GM23248 (cell line): ENCODE measurements around the gene RMDN3. TPM values are rescaled to one million over a fixed set of nuclear protein-coding genes. Genes with fewer than 3 reads are reported as not detected.

Experiments
- DNase-seq: peaks from one replicate; pipeline ENCODE4 v3.0.0-alpha.2; 2015
- H2AFZ ChIP-seq: fragments of 200-600 bp; sonication (generic); 2 replicates; pipeline ENCODE4 v1.6.1; 2016; ENCODE audit warnings: antibody characterized with exemption
- H3F3A ChIP-seq: fragments of 200-600 bp; sonication (generic); 2 replicates; pipeline ENCODE4 v1.6.1; 2016; ENCODE audit warnings: mild to moderate bottlenecking, antibody characterized with exemption, mixed run types; ENCODE audit not compliant: insufficient read depth
- H3K27ac ChIP-seq: fragments of 200-600 bp; sonication (generic); 2 replicates; pipeline ENCODE4 v1.5.1; 2016; ENCODE audit warnings: mild to moderate bottlenecking
- H3K27me3 ChIP-seq: fragments of 200-600 bp; sonication (generic); replicated peaks from 2 replicates; pipeline ENCODE4 v1.6.1; 2016; ENCODE audit warnings: mild to moderate bottlenecking; ENCODE audit not compliant: insufficient read depth
- H3K36me3 ChIP-seq: fragments of 200-600 bp; sonication (generic); 2 replicates; pipeline ENCODE4 v1.6.1; 2016; ENCODE audit warnings: low read depth, mild to moderate bottlenecking
- H3K4me1 ChIP-seq: fragments of 200-600 bp; sonication (generic); 2 replicates; pipeline ENCODE4 v1.6.1; 2016; ENCODE audit warnings: mild to moderate bottlenecking; ENCODE audit not compliant: insufficient read depth
- H3K4me2 ChIP-seq: fragments of 200-600 bp; sonication (generic); one replicate; pipeline ENCODE4 v1.6.1; 2016; ENCODE audit warnings: mild to moderate bottlenecking; ENCODE audit not compliant: unreplicated experiment
- H3K4me3 ChIP-seq: fragments of 200-600 bp; sonication (generic); 2 replicates; pipeline ENCODE4 v1.5.1; 2016; ENCODE audit warnings: mild to moderate bottlenecking
- H3K79me2 ChIP-seq: fragments of 200-600 bp; sonication (generic); 2 replicates; pipeline ENCODE4 v1.6.1; 2016; ENCODE audit warnings: mild to moderate bottlenecking; ENCODE audit not compliant: insufficient read depth
- H3K9ac ChIP-seq: fragments of 200-600 bp; sonication (generic); 2 replicates; pipeline ENCODE4 v1.6.1; 2016; ENCODE audit warnings: mild to moderate bottlenecking
- H3K9me2 ChIP-seq: fragments of 200-600 bp; sonication (generic); 2 replicates; pipeline ENCODE4 v1.6.1; 2016; ENCODE audit warnings: mixed run types, mild to moderate bottlenecking, moderate library complexity; ENCODE audit not compliant: insufficient read depth
- H3K9me3 ChIP-seq: fragments of 200-600 bp; sonication (generic); one replicate; pipeline ENCODE4 v1.6.1; 2017; ENCODE audit warnings: low read depth
- H4K20me1 ChIP-seq: fragments of 200-600 bp; sonication (generic); 2 replicates; pipeline ENCODE4 v1.6.0; 2016; ENCODE audit not compliant: insufficient read depth
- EZH2 ChIP-seq: fragments of 200-600 bp; sonication (generic); IDR thresholded peaks from 2 replicates; pipeline ENCODE4 v1.6.1; 2018; ENCODE audit warnings: antibody characterized with exemption, mild to moderate bottlenecking; ENCODE audit not compliant: insufficient read depth, poor library complexity, severe bottlenecking
- EZH2phosphoT487 ChIP-seq: fragments of 200-600 bp; sonication (generic); IDR thresholded peaks from 2 replicates; pipeline ENCODE4 v1.6.1; 2018; ENCODE audit warnings: antibody characterized with exemption, moderate library complexity, mild to moderate bottlenecking, low read depth; ENCODE audit not compliant: insufficient read depth
- WGBS, 2 experiments: methylation state at CpG; one replicate each; pipeline ENCODE4 v1.1.6; 2015 to 2017; ENCODE audit warnings: low lambda C conversion rate in 2 of 2, low coverage in 1 of 2; ENCODE audit errors: missing lambda C conversion rate in 2 of 2; 5-methylcytosine and 5-hydroxymethylcytosine counted together
- in situ Hi-C: fragments of 300-500 bp; cut with MboI; formaldehyde crosslinking; loops from 2 replicates; pipeline ENCODE4 v1.15.0; 2020
- polyA plus RNA-seq: library from polyadenylated mRNA; unstranded; fragments of >200 nt; fragmentation: Nextera tagmentation; extraction: Ambion mirVana; gene quantifications from 2 replicates; pipeline ENCODE4 v1.2.1, GENCODE V29; 2016
- total RNA-seq: library from RNA; depleted of rRNA; stranded (reverse); fragments of >200 nt; shearing (Covaris generic); gene quantifications from 2 replicates; pipeline ENCODE4 v1.2.3, GENCODE V29; 2014

RMDN3 gene
- total and polyA plus RNA-seq, 2 experiments from 2014 or later = 25.9 to 41.4 TPM

DNA sequence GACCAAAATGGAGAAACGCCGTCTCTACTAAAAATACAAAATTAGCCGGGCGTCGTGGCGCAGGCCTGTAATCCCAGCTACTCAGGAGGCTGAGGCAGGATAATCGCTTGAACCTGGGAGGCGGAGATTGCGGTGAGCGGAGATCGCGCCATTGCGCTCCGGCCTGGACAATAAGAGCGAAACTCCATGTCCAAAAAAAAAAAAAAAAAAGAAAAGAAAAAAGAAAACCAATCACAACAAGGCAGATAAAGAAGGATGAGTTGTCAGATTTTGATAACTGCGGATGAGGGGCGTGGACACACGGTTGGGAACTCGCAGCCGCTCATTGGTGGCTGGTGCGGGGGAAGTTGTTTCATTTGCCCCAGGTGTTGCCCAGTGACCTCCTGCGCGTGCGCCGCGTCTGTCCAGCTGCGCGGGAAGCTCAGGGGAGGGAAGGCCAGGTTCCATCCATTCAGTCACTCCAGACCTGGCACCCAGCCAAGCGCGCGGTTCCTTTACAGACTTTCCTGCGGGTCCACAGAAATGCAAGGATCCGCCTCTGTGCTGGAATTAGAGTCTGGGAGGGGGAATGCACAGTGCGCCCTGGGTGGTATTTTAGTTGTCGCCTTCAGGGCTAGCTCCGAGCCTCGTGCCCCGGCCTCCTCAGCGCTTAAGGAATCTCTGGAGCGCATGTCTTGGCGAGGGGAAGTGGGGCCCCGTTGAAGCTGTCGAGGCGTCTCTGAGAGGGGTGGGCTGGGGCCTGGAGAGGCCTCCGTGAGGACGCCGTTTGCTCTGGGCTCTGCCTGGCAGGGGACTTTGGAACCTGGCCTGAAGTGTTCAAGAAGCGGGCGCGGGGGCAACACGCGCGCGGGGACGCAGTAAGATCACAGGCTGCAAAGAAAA lies 8.1 kb upstream of the RMDN3 start:
- peak overlapping the region; percentile 88 for H2AFZ ChIP-seq
- DNase-seq = peak; percentile 56
- in situ Hi-C loops = no loop called here

DNA sequence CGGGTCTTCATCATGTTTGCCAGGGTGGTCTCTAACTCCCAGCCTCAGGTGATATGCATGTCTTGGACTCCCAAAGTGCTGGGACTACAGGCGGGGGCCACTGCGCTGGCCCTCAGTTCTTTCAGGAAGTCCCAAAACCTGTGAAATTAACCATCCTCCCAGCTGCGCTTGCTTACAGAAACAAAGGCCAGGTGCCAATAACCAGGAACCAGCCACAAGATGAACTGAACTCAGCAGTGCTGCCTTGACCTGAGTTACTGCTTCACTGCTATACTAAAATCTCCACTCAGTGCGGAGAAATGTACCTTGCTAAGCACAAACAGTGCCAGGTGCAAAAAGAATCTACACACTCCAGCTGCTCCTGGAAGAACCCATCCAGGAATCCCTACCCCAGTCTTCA lies 4.9 kb upstream of the RMDN3 start:
- no peaks in the 10 kb centered on the region for H3K36me3 ChIP-seq
- H3K4me3 ChIP-seq = no peak overlapping the region
- H3K27ac ChIP-seq = no peak overlapping the region
- H3K4me1 ChIP-seq = peaks cover 16% of the 10 kb centered on the region
- TF ChIP-seq EZH2phosphoT487 = no peak
- no peak for TF ChIP-seq EZH2
- H3K27me3 ChIP-seq = no peaks in the 10 kb centered on the region
- H3K79me2 ChIP-seq = peaks cover 1% of the 10 kb centered on the region
- H2AFZ ChIP-seq = no peak overlapping the region
- no peak overlapping the region for H3K4me2 ChIP-seq
- peaks cover 11% of the 10 kb centered on the region for H3F3A ChIP-seq
- no peak for DNase-seq
- in situ Hi-C loops = no loop called here
- no peak overlapping the region for H3K9ac ChIP-seq
- H3K9me3 ChIP-seq = no peaks in the 10 kb centered on the region
- 89 to 93% methylated on average over 5 of the region's 5 CpGs for WGBS, 2 experiments
- no peaks in the 10 kb centered on the region for H4K20me1 ChIP-seq
- no peaks in the 10 kb centered on the region for H3K9me2 ChIP-seq

More for the DNA sequence above, 8.1 kb upstream of the RMDN3 start:
- Histone ChIP-seq H4K20me1 (no peaks in the 10 kb centered on the region), H3K9ac (peak overlapping the region; percentile 62), H3K9me3 (no peaks in the 10 kb centered on the region), H3K9me2 (no peaks in the 10 kb centered on the region), H3F3A (peaks cover 26% of the 10 kb centered on the region), H3K4me1 (peaks cover 33% of the 10 kb centered on the region), H3K27ac (no peak overlapping the region), H3K36me3 (no peaks in the 10 kb centered on the region), H3K4me3 (peak overlapping the region; percentile 70), H3K27me3 (no peaks in the 10 kb centered on the region), H3K79me2 (no peaks in the 10 kb centered on the region), H3K4me2 (peak overlapping the region; percentile 90)
- no peak for TF ChIP-seq EZH2phosphoT487
- TF ChIP-seq EZH2 = no peak
- WGBS, 2 experiments = 30 to 34% methylated on average over 50 to 53 of the region's 55 CpGs

GRCh38 chr15:40756938-40757337 lies 1.9 kb upstream of the RMDN3 start:
- no peak overlapping the region for H3K27ac ChIP-seq
- no peaks in the 10 kb centered on the region for H3K9me3 ChIP-seq
- WGBS, 2 experiments = 44 to 52% methylated on average over 6 of the region's 6 CpGs
- no peaks in the 10 kb centered on the region for H3F3A ChIP-seq
- no peak for DNase-seq
- peaks cover 31% of the 10 kb centered on the region for H3K79me2 ChIP-seq
- TF ChIP-seq EZH2 = no peak
- no peak for TF ChIP-seq EZH2phosphoT487
- H3K9me2 ChIP-seq = no peaks in the 10 kb centered on the region
- H3K36me3 ChIP-seq = no peaks in the 10 kb centered on the region
- H3K4me2 ChIP-seq = no peak overlapping the region
- H3K4me3 ChIP-seq = no peak overlapping the region
- H3K4me1 ChIP-seq = no peaks in the 10 kb centered on the region; the same call in 1 of the 2 replicates
- H4K20me1 ChIP-seq = no peaks in the 10 kb centered on the region
- H2AFZ ChIP-seq = no peak overlapping the region
- no peaks in the 10 kb centered on the region for H3K27me3 ChIP-seq
- no peak overlapping the region for H3K9ac ChIP-seq
- in situ Hi-C loops = no loop called here

- H3K36me3 ChIP-seq = peaks cover 10% of the 10 kb centered on the region; the same call in 1 of the 2 replicates
- H3K9me2 ChIP-seq = no peaks in the 10 kb centered on the region
- H3K27ac ChIP-seq = peak overlapping the region; percentile 41; the same call in 1 of the 2 replicates
- 62 to 66% methylated on average over 10 of the region's 10 CpGs for WGBS, 2 experiments
- in situ Hi-C loops = no loop called here
- TF ChIP-seq EZH2 (no peak), EZH2phosphoT487 (no peak)
- no peaks in the 10 kb centered on the region for H3F3A ChIP-seq
- H3K9ac ChIP-seq = peak overlapping the region; percentile 88
- H3K4me2 ChIP-seq = peak overlapping the region; percentile 94
- H3K4me3 ChIP-seq = peak overlapping the region; percentile 99
- peak overlapping the region; percentile 96 for H2AFZ ChIP-seq
- no peaks in the 10 kb centered on the region for H3K27me3 ChIP-seq
- no peaks in the 10 kb centered on the region for H4K20me1 ChIP-seq
- no peak for DNase-seq
- no peaks in the 10 kb centered on the region; the same call in 1 of the 2 replicates for H3K4me1 ChIP-seq
- H3K9me3 ChIP-seq = no peaks in the 10 kb centered on the region
- peaks cover 39% of the 10 kb centered on the region for H3K79me2 ChIP-seq
Measured at GRCh38 chr15:40755812-40756208, 756 bp upstream of the RMDN3 start.
